Femur (tissue), 1 donor: ENCODE data around the gene NKX1-1.

Experiments
- DNase-seq: peaks from one replicate; pipeline ENCODE4 v3.0.0-alpha.2; 2017

NKX1-1 gene

GRCh38 chr4:1370321-1371124, 35.7 kb downstream of the NKX1-1 start:
- DNase-seq = peak; percentile 15

GRCh38 chr4:1369479-1370079, 36.7 kb downstream of the NKX1-1 start:
- peak; percentile 28 for DNase-seq

- peak; percentile 12 for DNase-seq
Measured at GRCh38 chr4:1369091-1369450, 37.2 kb downstream of the NKX1-1 start.

GRCh38 chr4:1368421-1369090, 37.7 kb downstream of the NKX1-1 start:
- peak; percentile 13 for DNase-seq

GRCh38 chr4:1367936-1368289, 38.3 kb downstream of the NKX1-1 start:
- peak; percentile 13 for DNase-seq

- DNase-seq = peak; percentile 6
Measured at GRCh38 chr4:1367230-1367935, 38.9 kb downstream of the NKX1-1 start.

GRCh38 chr4:1366371-1367229, 39.6 kb downstream of the NKX1-1 start:
- DNase-seq = peak; percentile 15

GRCh38 chr4:1365271-1366178, 40.7 kb downstream of the NKX1-1 start:
- DNase-seq = peak; percentile 9

GRCh38 chr4:1364748-1365147, 41.5 kb downstream of the NKX1-1 start:
- no peak for DNase-seq

GRCh38 chr4:1364217-1364616, 42.0 kb downstream of the NKX1-1 start:
- DNase-seq = no peak

GRCh38 chr4:1363513-1363912, 42.7 kb downstream of the NKX1-1 start:
- no peak for DNase-seq

- no peak for DNase-seq
Measured at GRCh38 chr4:1362521-1362920, 43.7 kb downstream of the NKX1-1 start.

- no peak for DNase-seq
Measured at GRCh38 chr4:1362046-1362445, 44.2 kb downstream of the NKX1-1 start.

GRCh38 chr4:1361431-1361830, 44.8 kb downstream of the NKX1-1 start:
- DNase-seq = no peak

GRCh38 chr4:1360423-1361283, 45.6 kb downstream of the NKX1-1 start:
- no peak for DNase-seq

GRCh38 chr4:1359976-1360375, 46.3 kb downstream of the NKX1-1 start:
- DNase-seq = no peak

- DNase-seq = no peak
Measured at GRCh38 chr4:1359144-1359501, 47.1 kb downstream of the NKX1-1 start.

- DNase-seq = no peak
Measured at GRCh38 chr4:1358421-1359143, 47.7 kb downstream of the NKX1-1 start.

- no peak for DNase-seq
Measured at GRCh38 chr4:1357356-1358248, 48.6 kb downstream of the NKX1-1 start.
